ENCODE measurements around the gene COA3.

GRCh38 chr17:42803074-42803883 lies 4.8 kb upstream of the COA3 start:
- TF ChIP-seq CTCF (IDR thresholded peaks at IDR 0.05) (no peak), EZH2 (IDR thresholded peaks at IDR 0.05; ENCODE audit: borderline replicate concordance, insufficient read depth, low read depth, low read length, poor library complexity, severe bottlenecking) (no peak)
